Fibroblast of lung (primary cell): ENCODE results near the gene SLC16A1. TPM values are rescaled to one million over a fixed set of nuclear protein-coding genes. Genes with fewer than 3 reads are reported as not detected.

ENCODE experiments used
- DNase-seq, 2 donors: peaks; one replicate each; pipeline versions ENCODE4 v3.0.0 to v3.0.0-alpha.2; 2010; ENCODE audit warnings: low read depth in 2 of 2
- H2AFZ ChIP-seq: 2 replicates; pipeline ENCODE4 v1.5.1; 2012; ENCODE audit warnings: low read length, control low read depth, inconsistent platforms
- H3K27ac ChIP-seq: 2 replicates; pipeline ENCODE4 v1.5.1; 2011; ENCODE audit warnings: low read length, control low read depth; ENCODE audit not compliant: insufficient read depth
- H3K27me3 ChIP-seq: 2 replicates; pipeline ENCODE4 v1.5.1; 2011; ENCODE audit warnings: mild to moderate bottlenecking, low read length; ENCODE audit not compliant: control insufficient read depth, insufficient read depth
- H3K36me3 ChIP-seq: 2 replicates; pipeline ENCODE4 v1.5.1; 2011; ENCODE audit warnings: low read length; ENCODE audit not compliant: control insufficient read depth, insufficient read depth
- H3K4me1 ChIP-seq: 2 replicates; pipeline ENCODE4 v1.5.1; 2011; ENCODE audit warnings: low read length; ENCODE audit not compliant: control insufficient read depth, insufficient read depth; ENCODE audit errors: extremely low read depth
- H3K4me2 ChIP-seq: 2 replicates; pipeline ENCODE4 v1.5.1; 2011; ENCODE audit warnings: low read length, control low read depth; ENCODE audit not compliant: insufficient read depth; ENCODE audit errors: extremely low read depth
- H3K4me3 ChIP-seq, 4 experiments: fragments of 200-600 bp in 1 of 4; sonication (generic) in 1 of 4; replicated peaks in 1 of 4; 2 replicates each; pipeline ENCODE4 v1.5.1; 2011 to 2016; ENCODE audit warnings: low read length in 4 of 4, low read depth in 3 of 4, mild to moderate bottlenecking in 3 of 4, control low read depth in 2 of 4, inconsistent platforms in 1 of 4, mixed read lengths in 1 of 4; ENCODE audit not compliant: insufficient read depth in 1 of 4; ENCODE audit errors: control extremely low read depth in 1 of 4
- H3K79me2 ChIP-seq: 2 replicates; pipeline ENCODE4 v1.5.1; 2012; ENCODE audit warnings: mild to moderate bottlenecking, low read length, inconsistent platforms; ENCODE audit not compliant: control insufficient read depth, insufficient read depth
- H3K9ac ChIP-seq: 2 replicates; pipeline ENCODE4 v1.5.1; 2011; ENCODE audit warnings: mild to moderate bottlenecking, low read length, control low read depth; ENCODE audit not compliant: insufficient read depth
- H3K9me3 ChIP-seq: 2 replicates; pipeline ENCODE4 v1.5.1; 2012; ENCODE audit warnings: low read depth, low read length; ENCODE audit not compliant: control insufficient read depth, insufficient read depth
- H4K20me1 ChIP-seq: 2 replicates; pipeline ENCODE4 v1.5.1; 2011; ENCODE audit warnings: low read length; ENCODE audit not compliant: control insufficient read depth, insufficient read depth; ENCODE audit errors: extremely low read depth
- EZH2 ChIP-seq: IDR thresholded peaks from 2 replicates; pipeline ENCODE4 v1.5.1; 2012; ENCODE audit warnings: low read length, control low read depth, mild to moderate bottlenecking; ENCODE audit errors: missing control alignments
- polyA plus RNA-seq, 2 donors: library from polyadenylated mRNA; depleted of rRNA in 1 of 2; stranded (reverse) in 1 of 2; unstranded in 1 of 2; fragments of >200 nt; gene quantifications; 2 replicates each; pipeline ENCODE4 v1.2.1, GENCODE V29; 2011 to 2012; ENCODE audit warnings: missing spikeins in 1 of 2
- total RNA-seq: library from RNA; depleted of rRNA; stranded (reverse); fragments of >200 nt; gene quantifications from 2 replicates; pipeline ENCODE4 v1.2.1, GENCODE V29; 2014
- TF ChIP-seq, protein P1 (sequence below), 2 donors: IDR thresholded peaks in 1 of 2; conservative IDR thresholded peaks in 1 of 2; 1 replicate in 1 of 2; 2 replicates in 1 of 2; pipeline ENCODE4 v1.5.1; 2011 to 2012; ENCODE audit warnings: low read length in 2 of 2, control low read depth in 1 of 2, inconsistent platforms in 1 of 2, low read depth in 1 of 2, mild to moderate bottlenecking in 1 of 2

SLC16A1 gene
- total and polyA plus RNA-seq, 2 donors (not counting 1 experiment from before 2014, with no cell fraction given) = 51.3 to 59.1 TPM

DNA sequence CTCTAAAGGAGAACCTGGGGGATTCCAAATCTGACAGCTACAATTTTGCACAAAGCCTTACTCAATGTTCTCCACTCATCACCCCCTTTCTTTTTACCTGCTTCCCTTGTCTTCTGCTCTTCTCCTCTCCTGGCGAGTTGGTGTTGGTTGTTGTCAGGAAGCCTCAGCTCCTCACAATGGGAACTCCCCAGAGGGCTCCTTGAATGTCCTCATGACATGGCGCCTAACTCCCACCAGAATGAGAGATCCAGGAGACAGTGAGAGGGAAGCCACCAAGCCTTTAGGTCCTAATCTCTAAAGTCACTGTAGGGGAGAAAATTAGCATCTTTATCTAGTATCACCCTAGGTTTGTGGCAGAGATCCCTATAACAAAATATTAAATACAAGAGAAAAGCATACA lies 87.8 kb downstream of the SLC16A1 start:
- no peak overlapping the region for H3K4me2 ChIP-seq
- no peak overlapping the region for H3K9ac ChIP-seq

DNA sequence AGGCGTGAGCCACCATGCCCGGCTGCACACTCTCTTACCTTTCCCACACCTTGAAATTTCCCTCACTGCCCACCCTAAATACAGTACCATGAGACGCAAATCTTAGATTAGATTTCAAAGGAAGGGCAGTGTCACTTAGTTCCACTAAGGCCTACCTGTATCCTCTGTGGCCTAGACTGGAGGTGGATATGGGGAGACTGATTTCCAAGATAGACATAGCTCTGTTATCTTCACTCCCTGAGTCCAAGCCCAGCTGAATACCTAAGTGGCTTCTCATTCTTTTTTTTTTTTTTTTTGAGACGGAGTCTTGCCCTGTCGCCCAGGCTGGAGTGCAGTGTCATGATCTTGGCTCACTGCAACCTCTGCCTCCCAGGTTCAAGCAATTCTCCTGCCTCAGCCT lies 89.0 kb downstream of the SLC16A1 start:
- Histone ChIP-seq H3K27me3 (no peaks in the 10 kb centered on the region), H3K36me3 (no peaks in the 10 kb centered on the region), H3K79me2 (no peaks in the 10 kb centered on the region), H3K4me2 (no peak overlapping the region), H2AFZ (no peak overlapping the region), H4K20me1 (no peaks in the 10 kb centered on the region), H3K4me3 (no peak overlapping the region), H3K27ac (no peak overlapping the region), H3K9me3 (no peaks in the 10 kb centered on the region), H3K9ac (no peak overlapping the region), H3K4me1 (no peaks in the 10 kb centered on the region)
- DNase-seq = peak in 1 of 2 donors; percentile 53
- TF ChIP-seq, protein P1, sequence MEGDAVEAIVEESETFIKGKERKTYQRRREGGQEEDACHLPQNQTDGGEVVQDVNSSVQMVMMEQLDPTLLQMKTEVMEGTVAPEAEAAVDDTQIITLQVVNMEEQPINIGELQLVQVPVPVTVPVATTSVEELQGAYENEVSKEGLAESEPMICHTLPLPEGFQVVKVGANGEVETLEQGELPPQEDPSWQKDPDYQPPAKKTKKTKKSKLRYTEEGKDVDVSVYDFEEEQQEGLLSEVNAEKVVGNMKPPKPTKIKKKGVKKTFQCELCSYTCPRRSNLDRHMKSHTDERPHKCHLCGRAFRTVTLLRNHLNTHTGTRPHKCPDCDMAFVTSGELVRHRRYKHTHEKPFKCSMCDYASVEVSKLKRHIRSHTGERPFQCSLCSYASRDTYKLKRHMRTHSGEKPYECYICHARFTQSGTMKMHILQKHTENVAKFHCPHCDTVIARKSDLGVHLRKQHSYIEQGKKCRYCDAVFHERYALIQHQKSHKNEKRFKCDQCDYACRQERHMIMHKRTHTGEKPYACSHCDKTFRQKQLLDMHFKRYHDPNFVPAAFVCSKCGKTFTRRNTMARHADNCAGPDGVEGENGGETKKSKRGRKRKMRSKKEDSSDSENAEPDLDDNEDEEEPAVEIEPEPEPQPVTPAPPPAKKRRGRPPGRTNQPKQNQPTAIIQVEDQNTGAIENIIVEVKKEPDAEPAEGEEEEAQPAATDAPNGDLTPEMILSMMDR (conservative IDR thresholded peaks at IDR 0.05 in 1 of 2, IDR thresholded peaks at IDR 0.05 in 1 of 2; ENCODE audit: low read depth in 1 of 2, low read length in 2 of 2) = no peak
- TF ChIP-seq EZH2 = no peak

More for the DNA sequence above, 87.8 kb downstream of the SLC16A1 start:
- Histone ChIP-seq H2AFZ (no peak overlapping the region), H3K27ac (no peak overlapping the region), H3K79me2 (no peaks in the 10 kb centered on the region), H3K36me3 (no peaks in the 10 kb centered on the region), H4K20me1 (no peaks in the 10 kb centered on the region), H3K9me3 (no peaks in the 10 kb centered on the region), H3K4me3 (no peak overlapping the region), H3K4me1 (no peaks in the 10 kb centered on the region), H3K27me3 (no peaks in the 10 kb centered on the region)
- TF ChIP-seq, protein P1 (conservative IDR thresholded peaks at IDR 0.05 in 1 of 2, IDR thresholded peaks at IDR 0.05 in 1 of 2; ENCODE audit: low read depth in 1 of 2, low read length in 2 of 2) = no peak
- TF ChIP-seq EZH2 = no peak
- no peak for DNase-seq

DNA sequence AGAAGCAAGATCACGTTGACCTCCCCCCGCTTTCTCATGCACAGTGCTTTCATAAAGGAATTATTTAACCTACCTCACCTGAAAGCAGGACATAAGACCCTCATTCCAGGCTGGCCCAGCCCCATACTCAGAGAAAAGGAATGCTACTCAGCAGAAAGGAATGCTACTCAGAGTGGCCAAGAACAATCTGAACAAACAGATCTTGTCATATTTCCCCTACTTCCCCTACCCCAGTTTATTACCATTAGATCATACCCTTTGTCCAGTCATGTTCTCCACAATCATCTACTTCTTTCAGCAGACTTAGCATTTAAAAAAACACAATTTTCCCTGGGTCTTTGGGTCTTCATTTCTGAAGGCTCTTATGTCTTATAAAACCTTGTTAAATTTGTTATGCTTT lies 89.8 kb downstream of the SLC16A1 start:
- Histone ChIP-seq H3K4me2 (no peak overlapping the region), H3K9me3 (no peaks in the 10 kb centered on the region)

More for the DNA sequence above, 89.8 kb downstream of the SLC16A1 start:
- no peaks in the 10 kb centered on the region for H3K79me2 ChIP-seq
- no peak overlapping the region for H3K4me3 ChIP-seq
- no peak overlapping the region for H3K9ac ChIP-seq
- peak; percentile 81 to 93 for DNase-seq
- no peak for TF ChIP-seq EZH2
- TF ChIP-seq, protein P1 (conservative IDR thresholded peaks at IDR 0.05 in 1 of 2, IDR thresholded peaks at IDR 0.05 in 1 of 2; ENCODE audit: low read depth in 1 of 2, low read length in 2 of 2) = no peak
- no peaks in the 10 kb centered on the region for H3K27me3 ChIP-seq
- no peaks in the 10 kb centered on the region for H4K20me1 ChIP-seq
- H3K27ac ChIP-seq = no peak overlapping the region
- H3K4me1 ChIP-seq = no peaks in the 10 kb centered on the region
- no peaks in the 10 kb centered on the region for H3K36me3 ChIP-seq
- H2AFZ ChIP-seq = no peak overlapping the region
